ENCODE results near the gene ANGPTL2. TPM values are rescaled to one million over a fixed set of nuclear protein-coding genes. Genes with fewer than 3 reads are reported as not detected.

The ANGPTL2 gene
- total and polyA plus RNA-seq, 9 of the 15 experiments (the other 6 are each of a cell fraction or from before 2014, with no cell fraction given), result not detected

- TF ChIP-seq ZNF12 (CRISPR knock-in tag; IDR thresholded peaks at IDR 0.05) (no peak), ZNF121 (CRISPR knock-in tag; conservative IDR thresholded peaks at IDR 0.05) (0 out of 2 replicates have a peak, but pooled peaks have one; percentile 19), GTF2B (IDR thresholded peaks at IDR 0.05; ENCODE audit: extremely low read depth, insufficient read length) (no peak), MIER1 (IDR thresholded peaks at IDR 0.05; ENCODE audit: low read depth) (no peak), NR3C1 (CRISPR knock-in tag; IDR thresholded peaks at IDR 0.05) (0 out of 2 replicates have a peak, but pooled peaks have one; percentile 43), ZNF79 (CRISPR knock-in tag; IDR thresholded peaks at IDR 0.05; ENCODE audit: low read depth) (no peak), E2F4 (CRISPR knock-in tag; IDR thresholded peaks at IDR 0.05; ENCODE audit: low read depth) (0 out of 2 replicates have a peak, but pooled peaks have one; percentile 38), MTF1 (CRISPR knock-in tag; IDR thresholded peaks at IDR 0.05; ENCODE audit: borderline replicate concordance) (no peak), CEBPG (CRISPR knock-in tag; IDR thresholded peaks at IDR 0.05) (peak; percentile 73), CEBPG (tag; conservative IDR thresholded peaks at IDR 0.05 in 1 of 2, IDR thresholded peaks at IDR 0.05 in 1 of 2) (peak in 1 of 2 experiments; percentile 71; a peak in 1 of 4 replicates), HDAC1 (IDR thresholded peaks at IDR 0.05) (peak in 1 of 2 experiments; percentile 57; a peak in 1 of 4 replicates), ELF2 (CRISPR knock-in tag; IDR thresholded peaks at IDR 0.05) (no peak), CXXC5 (CRISPR knock-in tag; IDR thresholded peaks at IDR 0.05) (peak; percentile 59), BHLHE40 (IDR thresholded peaks at IDR 0.05; ENCODE audit: low read length) (peak; percentile 81), ZNF57 (CRISPR knock-in tag; IDR thresholded peaks at IDR 0.05) (no peak), FOXK2 (conservative IDR thresholded peaks at IDR 0.05 in 1 of 2, IDR thresholded peaks at IDR 0.05 in 1 of 2; ENCODE audit: low read depth in 2 of 2) (peak; percentile 93 to 95), ZNF639 (CRISPR knock-in tag; conservative IDR thresholded peaks at IDR 0.05 in 1 of 2, IDR thresholded peaks at IDR 0.05 in 1 of 2) (0 out of 4 replicates have a peak, but pooled peaks of 1 of the 2 experiments have one; percentile 29), ZNF668 (CRISPR knock-in tag; IDR thresholded peaks at IDR 0.05) (peak; percentile 38; the same call in 1 of the 2 replicates), RFX5 (IDR thresholded peaks at IDR 0.05; ENCODE audit: low read depth, low read length) (no peak), ZNF217 (CRISPR knock-in tag; IDR thresholded peaks at IDR 0.05) (peak; percentile 81; the same call in 1 of the 2 replicates), KLF10 (CRISPR knock-in tag; IDR thresholded peaks at IDR 0.05) (no peak), ZNF780A (CRISPR knock-in tag; IDR thresholded peaks at IDR 0.05) (no peak), CHD1 (IDR thresholded peaks at IDR 0.05; ENCODE audit: low read length) (no peak), IRF1 (CRISPR knock-in tag; IDR thresholded peaks at IDR 0.05; ENCODE audit: borderline replicate concordance) (peak; percentile 92; the same call in 1 of the 2 replicates)
These were observed 36.9 kb upstream of the ANGPTL2 start (continued) for GRCh38 chr9:127159325-127159801.

Measured in K562 (cell line).